Glomerular visceral epithelial cell (primary cell): Measurements from ENCODE around the gene CABP4.

Source experiments
- DNase-seq: peaks from one replicate; pipeline ENCODE4 v3.0.0-alpha.2; 2016; ENCODE audit errors: extremely low spot score

The CABP4 gene

DNA sequence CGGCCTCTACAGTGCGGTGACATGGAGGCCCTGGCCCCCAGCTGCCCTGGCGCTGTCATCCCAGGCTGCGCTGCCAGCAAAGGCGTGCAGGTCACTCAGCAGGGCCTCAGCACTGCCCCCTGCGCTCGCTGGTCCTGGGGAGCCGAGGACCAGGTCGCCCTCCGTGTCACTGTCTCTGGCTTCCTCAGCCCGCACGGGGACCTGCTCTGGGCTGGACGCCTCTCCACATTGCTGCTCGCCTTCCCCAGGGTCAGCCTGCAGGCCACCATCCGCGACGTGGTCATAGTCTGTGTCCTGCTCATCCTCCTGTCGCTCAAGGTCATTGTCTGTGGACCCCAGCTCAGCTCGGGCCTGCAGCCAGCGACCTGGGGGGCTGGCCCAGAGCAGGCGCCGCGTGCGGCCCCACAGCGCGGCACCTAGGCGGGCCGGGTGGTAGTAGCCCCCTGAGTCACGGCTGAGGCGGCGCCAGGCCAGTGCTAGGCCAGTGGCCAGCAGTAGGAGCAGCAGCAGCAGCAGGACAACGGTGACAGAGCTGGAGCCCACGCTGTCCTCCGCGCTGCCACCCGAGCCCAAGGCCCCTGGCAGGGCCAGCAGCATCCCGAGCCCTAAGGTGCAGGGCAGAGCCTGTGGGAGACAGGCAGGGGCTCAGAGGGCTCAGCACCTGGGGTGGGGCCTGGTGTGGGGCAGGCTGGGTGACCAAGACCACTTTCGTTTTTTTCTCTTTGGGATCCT, 19.3 kb upstream of the CABP4 start:
- DNase-seq = no peak

DNA sequence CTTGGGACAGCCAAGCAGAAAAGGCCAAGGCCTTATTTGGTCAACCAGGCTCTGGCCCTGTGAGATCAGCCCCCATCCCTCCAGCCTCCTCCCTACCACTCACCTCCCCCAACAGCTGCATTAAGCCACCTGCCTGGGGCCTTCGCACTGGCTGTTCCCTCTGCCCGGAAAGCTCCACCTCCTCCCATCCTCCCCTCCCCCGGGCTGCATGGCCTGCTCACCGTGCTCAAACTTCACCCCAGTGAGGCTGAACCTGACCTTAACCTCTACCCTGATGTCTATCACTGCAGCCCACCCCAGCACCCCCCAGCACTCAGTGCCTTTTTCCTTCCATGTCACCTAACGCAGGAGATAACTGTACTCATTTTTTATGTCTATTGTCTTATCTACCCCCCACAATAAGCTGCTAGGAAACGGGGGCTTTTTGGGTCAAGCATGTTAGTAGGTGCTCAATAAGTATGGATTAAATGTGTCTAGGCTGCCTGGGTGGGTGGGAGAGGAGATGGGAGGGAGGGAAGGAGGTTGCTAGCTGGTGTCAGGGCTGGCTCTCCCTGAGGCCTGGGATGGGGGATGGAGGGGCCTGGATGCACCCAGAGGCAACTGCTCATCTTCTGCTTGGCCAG, 18.6 kb upstream of the CABP4 start:
- DNase-seq = no peak

DNA sequence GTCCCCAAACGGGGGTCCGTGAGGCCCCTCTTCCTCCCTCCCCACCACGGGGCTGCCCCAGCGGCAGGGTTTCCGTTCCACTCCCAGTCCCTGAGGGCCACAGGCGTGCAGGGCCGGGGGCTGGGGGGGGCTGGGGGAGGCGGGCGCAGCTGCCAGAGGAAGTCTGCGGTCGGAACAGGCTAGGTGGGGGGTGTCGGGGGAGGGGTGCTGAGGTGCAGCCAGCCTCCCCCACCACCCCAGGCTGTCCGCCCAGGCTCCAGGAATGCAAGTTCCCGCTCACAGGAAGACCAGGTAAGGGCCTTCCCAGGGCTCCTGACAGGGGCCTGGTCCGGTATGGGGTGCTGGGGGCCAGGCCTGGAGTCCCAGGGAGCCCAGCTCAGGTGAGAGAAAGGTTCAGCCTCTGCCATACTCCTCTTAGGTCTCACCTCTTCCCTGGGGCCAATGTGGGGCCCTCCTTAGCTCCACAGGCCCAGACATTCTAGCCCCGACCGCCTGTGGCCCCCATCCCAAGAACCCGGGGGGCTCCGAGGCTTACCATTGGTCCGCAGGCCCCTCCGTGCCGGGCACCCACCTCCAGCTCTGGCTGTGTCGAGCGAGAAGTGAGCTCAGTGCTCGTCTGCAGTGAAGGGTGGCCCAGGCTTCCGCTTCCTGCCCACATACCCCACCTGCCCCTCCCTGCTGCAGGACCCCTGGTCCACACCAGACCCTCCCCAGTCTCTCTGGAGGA, 17.9 kb upstream of the CABP4 start, which contains the start of gene PTPRCAP:
Gene PTPRCAP, minus strand, starts transcription at position 601 of the 727 bp plus-strand sequence. Its CDS starts 63 bp downstream, at position 538.
- DNase-seq = no peak

DNA sequence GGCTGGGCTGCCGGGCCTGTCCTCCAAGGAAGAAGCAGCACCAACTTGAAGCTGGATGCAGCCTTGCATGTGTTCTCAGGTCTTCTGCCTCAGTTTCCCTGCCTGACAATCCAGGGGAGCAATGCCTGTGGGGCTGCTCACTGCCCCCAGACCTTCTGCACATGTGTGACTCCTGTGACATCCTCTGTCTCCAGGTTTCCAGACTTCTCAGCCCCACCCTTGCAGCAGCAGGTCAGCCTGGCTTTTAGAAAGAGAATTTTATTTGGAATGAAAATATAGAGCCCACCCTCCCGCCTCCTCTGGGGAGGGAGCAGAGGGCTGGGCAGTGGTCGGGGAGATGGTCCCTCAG, 17.4 kb upstream of the CABP4 start:
- no peak for DNase-seq

DNA sequence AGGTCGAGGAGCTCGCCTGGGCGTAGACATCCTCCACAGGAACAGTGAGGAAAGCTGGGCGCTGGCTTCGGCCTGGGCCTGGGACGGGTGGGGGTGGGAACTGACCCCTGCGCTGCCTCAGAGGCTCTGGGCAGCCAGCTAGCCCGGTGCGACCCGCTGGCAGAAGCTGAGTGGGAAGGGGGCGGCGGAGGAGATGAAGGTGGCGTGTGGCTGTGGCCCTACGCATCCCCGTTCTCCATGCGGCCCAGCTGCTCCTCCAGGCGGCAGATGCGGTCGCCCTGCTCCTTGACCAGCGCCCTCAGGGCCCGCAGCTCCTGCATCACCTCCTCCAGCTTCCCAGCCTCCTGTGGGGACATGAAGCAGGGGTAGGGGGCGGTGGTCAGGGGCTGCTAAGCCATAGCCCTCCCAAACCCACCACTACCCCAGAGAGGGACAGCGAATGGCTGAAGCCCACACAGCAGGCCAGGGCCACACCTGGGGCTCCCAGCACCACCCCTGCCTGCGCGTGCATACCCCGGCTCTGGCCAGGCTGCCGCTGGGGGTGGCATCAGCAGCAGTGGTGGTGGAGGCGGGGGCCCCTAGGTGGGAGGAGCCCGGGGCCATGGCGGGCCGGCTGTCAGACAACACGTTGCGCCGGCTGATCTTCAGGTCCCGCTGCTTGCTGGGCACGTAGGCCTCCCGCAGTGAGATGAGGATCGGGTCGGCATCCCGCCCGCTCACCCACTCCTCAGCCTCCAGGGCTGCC, 16.8 kb upstream of the CABP4 start:
- DNase-seq = no peak

DNA sequence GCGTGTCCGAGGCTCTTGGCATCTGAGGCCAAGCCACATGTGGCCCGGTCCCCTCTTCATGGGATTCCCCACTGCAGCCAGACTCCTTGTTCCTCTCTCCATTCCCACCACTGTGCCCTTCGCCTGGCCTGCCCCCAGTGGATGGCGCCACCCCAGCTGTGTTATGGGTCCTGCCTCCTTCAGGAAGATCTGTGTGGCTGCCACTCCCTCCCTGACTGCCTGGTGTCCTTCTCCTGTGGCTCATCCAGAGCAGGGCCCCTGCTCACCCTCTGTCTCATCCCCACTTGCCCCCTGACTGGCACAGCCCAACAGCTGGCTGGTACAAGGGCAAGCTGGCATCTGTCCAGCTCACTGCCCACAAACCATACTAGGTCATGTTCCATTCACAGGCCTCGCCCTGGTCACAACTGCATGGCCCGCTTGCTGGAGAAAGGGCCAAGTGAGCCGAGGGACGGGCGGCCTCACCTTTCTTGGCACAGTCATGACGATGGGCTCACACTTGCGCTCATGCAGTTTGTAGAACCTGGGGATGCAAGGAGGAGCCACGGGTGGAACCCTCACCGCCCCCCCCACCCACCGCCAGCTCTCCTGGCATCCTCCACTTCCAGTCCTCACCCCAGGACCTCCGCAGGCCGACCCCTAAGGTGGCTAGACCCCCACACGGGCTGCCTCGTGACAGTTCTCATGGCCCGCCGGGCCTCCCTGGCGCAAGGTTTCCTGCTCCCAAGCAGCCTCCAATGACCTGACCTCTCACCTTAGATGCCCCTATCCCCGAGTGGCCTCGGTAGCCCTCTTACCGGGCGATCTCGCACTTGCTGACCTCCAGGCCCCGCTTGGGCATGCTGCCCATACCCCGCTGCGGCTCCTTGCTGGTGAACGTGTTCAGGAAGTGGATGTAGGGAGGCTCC, 15.6 kb upstream of the CABP4 start:
- peak; percentile 56 for DNase-seq

DNA sequence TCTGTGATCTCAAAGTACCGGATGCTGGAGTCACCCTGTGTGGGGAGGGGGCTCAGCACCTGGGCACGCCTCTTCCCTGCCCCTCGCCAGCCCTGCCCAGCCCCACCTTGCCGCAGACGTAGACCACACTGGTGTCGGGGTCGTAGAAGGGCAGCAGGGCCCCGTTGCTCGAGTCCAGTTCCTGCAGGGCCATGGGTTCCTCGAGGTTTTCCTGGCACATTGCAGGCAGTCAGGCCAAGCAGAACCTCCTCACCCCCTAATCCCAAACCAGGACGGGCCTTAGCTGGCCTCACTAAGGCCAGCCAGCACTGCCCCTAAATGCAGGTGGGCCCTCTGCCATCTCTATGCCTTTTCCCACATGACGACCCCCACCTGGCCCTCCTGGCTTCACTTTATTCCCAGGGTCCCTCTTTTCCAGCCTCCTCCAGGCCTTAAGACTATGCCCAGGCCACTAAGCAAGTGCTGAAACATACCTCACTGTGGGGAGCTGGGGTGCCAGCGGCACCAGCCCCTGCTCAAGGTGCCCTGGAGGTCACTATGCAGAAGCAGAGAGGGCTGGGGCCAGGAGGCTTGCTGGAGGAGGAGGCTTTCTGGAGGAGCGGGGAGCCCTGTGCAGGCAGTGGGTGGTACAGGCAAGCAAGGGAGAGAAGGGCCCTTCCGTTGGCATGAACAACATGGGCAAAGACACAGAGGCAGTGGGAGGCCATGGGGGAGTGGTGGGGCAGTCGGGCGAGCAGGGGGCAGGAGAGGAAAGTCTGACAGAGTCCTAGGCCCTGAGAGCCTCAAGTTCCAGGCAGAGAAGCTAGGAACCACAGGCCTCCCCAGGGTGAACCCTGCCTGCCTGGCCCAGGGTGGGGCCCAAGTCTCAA, 14.7 kb upstream of the CABP4 start:
- DNase-seq = no peak

DNA sequence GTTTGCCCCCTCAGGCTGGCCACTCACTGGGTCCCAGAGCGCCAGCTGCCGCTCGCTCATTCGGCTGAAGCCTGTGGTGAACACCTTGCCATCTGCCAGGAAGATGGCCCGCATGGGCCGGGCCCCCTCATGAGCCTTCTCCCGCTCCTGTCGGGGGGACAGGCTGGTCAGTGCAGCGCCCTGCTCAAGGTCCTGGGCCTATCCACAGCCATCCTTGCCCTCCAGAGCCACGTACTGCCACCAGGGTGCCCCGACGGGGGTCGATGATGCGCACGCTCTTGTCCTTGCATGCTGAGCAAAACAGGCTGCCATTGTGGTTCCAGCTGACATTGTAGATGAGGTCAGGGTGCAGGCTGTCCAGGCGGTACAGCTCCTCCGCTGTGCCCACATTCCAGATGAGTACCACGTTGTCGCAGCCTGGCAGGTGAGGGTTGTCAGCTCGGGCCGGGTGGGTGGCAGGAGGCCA, 14.0 kb upstream of the CABP4 start:
- DNase-seq = no peak

DNA sequence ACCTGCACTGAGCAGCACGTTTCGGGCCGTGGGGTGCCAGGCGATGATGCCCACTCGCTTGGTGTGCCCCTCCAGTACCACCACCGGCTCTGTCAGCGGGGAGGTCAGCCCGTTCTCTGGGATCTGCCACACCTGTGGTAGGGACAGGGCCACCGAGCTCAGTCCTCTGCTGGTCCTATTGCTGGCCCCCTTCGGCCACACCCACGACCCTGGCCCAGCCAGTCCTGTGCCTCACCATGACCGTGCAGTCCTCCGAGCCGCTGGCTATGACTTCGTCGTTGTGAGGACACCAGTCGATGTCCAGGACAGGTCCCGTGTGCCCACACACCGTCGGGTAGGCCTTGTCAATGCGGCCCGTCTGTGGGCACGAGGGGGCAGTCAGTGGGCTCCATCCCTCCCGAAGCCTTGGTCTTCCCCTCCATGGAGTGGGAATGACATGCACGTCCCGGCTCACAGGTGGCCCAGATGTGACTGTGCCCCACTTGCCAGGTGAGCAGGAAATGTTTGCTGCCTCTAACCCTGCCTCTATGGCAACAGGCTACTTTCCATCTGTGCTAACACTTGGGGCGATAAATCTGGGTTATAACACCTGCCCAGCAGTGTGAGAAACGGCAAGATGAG, 13.3 kb upstream of the CABP4 start:
- no peak for DNase-seq

DNA sequence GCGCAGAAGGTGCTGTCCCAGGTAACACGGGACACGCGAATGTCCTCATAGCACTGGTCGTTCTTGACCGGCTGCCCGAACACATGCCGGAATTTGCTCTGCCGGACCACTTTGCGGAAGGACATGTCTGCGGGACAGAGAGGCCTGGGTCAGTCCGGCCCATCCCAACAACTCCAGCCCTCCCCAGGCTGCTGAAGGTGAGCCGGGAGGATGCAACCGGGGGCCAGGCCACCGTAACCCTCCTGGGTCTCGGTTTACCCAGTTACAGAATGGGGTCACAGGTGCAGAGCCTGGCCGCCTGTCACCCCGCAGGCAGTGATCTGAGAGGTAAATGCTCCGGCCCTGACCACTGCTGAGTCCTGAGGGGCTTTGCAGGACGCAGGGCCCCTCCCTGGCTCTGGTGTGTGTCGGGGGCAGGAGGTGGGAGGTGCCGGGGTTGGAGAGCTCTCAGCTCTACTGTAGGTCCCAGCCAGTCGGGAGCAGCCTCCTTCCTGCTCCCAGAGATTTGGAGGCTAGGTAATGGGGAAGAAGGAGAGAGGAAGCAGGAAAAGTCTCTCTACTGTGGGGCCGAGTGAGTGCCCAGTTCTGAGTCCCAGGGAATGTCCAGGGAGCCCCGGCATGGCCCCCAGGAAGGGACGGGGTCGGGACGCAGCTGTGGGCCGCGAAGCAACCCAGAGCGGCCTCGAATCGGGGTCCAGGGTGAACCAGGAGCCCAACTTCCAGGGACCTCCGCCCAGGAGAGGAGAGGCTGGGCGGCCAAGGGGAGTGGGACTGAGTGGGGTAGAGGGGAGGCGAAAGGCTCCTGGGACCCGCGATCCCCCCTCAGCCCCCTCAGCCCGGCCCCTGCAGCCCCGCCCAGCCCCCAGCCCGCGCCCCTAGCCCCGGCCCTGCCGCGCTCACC, 12.4 kb upstream of the CABP4 start:
- no peak for DNase-seq

DNA sequence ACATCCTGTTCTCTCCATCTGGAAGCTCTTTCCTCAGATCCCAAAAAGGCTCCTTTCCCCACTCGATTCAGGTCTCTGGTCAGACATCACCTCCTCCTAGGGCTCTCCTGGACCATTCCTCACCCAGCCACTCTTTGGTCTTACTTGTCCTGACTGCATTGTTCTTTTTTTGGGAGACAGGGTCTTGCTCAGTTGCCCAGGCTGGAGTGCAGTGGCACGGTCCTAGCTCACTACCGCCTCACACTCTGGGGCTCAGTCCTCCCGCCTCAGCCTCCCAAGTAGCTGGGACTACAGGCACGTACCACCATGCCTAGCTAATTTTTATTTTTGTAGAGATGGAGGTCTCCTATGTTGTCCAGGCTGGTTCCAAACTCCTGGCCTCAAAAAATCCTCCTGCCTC, 9.6 kb upstream of the CABP4 start:
- DNase-seq = no peak

DNA sequence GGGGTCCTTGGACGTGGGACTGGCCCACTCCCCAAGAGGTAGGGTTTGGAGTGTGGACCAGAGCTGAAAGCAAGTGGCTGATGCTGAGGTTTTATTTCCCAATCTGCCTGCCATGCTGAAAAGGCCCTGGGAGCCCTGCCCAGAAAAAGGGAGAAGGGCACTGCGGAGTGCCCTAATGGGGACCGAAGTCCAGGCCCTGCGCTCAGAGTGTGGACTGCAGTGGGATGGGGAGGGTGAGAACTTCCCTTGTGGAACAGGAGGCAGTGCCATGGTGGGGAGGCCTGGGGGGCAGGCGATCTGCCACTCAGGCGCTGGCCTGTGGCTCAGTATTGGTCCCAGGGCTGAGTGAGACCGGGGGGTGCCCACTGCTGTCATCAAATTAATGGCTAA, 6.9 kb upstream of the CABP4 start:
- DNase-seq = no peak

DNA sequence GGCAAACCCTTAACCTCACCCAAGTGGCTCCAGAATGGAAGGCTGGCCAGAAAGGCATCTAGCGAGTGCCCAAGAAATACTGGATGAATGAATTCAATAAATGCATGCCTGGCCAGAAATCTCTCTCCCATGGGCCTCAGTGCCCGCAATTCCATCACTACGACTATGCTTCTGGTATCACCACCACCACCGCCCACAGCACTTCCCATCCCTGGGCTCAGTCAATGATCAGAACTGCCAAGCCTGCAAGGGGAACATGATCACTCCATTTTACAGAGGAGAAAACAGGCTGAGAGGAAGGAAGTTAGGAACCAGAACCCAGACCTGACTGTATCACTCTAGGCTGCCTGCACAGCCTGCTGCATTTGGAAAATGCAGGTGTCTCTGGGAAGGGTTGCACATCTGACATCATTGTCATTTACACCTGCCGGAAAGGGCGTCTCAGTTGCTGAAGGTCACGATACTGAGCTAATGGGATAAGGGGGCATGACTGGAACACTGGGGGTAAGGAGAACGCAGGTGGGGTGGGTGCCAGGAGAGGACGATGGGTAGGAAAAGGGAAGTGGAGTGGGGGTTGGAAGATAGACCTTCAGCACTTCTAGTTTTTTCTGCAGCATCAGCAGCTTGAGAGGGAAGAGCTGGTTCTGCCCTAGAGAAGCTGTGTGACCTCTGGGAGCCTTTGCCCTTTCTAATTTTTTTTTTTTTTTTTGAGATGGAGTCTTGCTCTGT, 5.9 kb upstream of the CABP4 start:
- DNase-seq = no peak

DNA sequence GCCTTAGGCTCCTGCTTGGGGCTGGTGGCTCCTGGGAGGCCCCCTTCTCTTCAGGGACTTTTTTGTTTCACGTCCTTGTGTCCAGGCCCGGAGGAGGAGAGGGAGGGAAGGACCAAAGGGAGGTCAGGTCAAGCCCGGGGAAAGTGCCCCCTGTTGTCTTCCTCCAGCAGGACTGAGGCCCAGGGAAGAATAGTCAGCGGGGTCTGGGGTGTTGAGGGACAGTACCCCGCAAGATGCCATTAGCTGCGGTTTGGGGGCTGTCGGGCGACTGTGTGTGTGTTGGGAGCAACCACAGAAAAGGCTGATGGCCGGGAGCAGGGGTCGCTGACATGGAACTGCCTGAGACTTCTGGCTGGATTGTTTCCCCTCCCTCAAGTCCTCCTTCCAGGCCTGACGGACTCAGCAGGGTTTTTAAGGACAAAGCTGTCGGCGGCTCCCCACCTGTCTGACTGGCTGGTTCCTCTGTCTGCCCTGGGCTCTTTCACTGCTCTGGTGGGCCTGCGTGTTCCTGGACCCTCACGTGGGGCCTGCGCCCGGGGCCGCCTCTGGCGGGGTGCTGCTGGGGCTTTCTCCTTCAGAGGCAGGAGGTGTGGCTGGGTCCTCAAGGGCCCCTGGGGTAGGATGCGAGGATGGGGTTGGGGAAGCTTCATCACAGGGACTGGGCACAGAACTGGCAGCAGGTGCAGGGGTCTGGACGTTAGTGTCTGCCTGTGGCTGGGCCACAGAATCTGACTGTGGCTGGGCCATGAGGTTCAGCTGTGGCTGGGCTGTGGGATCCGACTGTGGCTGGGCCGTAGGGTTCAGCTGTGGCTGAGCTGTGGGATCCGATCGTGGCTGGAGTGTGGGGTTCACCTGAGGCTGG, 4.1 kb upstream of the CABP4 start:
- no peak for DNase-seq

DNA sequence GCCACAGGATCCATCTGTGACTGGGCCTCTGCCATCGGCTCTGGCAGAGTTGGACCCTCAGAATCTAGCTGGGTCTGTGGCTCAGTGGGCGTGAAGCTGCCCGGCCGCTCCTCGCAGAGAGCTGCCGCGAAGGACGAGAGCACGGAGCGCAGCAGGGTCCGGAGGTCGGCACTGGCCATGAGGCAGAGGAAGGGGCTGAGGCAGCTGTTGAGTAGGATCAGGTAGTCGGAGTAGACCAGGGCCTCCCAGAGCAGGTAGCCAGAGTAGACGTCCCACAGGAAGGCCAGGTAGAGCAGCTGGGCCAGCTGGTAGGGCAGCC, 3.5 kb upstream of the CABP4 start:
- no peak for DNase-seq

DNA sequence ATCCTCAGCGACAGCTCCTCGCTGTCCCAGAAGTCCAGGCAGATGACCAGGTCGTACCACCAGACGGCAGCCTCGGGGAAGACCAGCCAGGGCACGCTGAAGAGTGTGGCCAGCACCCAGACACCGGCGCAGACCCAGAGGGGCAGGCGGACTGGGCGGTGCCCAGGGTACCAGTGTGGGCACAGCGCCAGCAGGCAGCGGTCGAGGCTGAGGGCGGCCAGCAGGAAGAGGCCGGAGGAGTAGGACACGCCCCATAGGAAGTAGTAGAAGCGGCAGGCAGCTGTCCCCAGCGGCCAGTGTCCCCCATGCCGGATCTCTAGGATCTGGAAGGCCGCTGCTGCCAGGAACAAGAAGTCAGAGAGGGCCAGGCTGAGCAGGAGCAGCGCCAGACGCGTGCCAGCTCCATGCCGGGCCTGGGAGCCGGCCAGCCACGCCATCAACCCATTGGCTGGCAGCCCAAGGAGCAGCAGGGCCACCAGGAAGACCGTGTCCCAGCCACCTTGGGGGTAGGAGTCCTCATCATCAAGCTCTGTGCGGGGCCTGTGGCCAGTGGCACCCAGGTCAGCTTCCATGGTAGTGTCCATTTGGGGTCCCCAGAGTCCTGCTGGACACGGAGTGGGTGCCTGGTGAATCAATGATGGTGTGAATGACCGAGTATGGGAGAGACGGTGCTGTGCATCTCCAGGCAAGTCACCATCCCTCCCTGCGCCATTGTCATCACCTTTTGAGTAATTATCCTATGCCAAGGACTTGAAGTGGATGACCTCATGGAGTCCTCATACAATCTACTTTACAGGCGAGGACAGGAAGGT, 2.8 kb upstream of the CABP4 start, which contains the start of gene GPR152:
Gene GPR152, minus strand, starts transcription at position 589 of the 812 bp plus-strand sequence. Its CDS starts 5 bp downstream, at position 584.
- DNase-seq = no peak
